ENCODE results near the gene HSP90AB1. TPM values are rescaled to one million over a fixed set of nuclear protein-coding genes. Genes with fewer than 3 reads are reported as not detected.
A peak's percentile ranks its signal among the peaks of the same experiment; 100 is the strongest.

The HSP90AB1 gene
- total and polyA plus RNA-seq, 12 donors: 235 to 1,053 (median 904) TPM

DNA sequence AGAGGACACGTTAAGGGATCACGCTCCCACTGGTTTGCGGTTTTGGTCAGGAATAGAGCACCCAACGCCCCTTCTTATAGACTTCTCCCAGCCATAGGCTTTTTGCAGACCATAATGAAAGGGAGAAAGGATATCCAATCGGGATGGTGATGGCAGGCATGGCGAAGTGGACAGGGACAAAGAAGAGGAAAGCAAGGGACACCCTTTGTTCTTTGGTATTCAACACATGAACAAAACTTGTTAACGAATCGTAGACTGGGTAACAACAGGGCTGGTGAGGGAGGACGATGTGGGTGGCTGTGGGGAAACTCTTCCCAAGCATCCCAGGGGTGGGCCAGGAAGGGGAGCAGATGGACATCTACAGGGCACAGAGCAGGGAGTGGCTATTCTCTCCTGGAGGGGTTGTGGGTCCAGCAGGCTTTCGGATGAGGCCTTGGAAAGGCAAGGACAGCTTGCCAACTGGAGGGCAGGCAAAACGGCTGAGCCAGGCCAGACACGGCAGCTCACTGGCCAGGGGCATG lies 1.4 kb upstream of the HSP90AB1 start:
- no peaks in the 10 kb centered on the region for H3K27me3 ChIP-seq
- TF ChIP-seq, protein P1, sequence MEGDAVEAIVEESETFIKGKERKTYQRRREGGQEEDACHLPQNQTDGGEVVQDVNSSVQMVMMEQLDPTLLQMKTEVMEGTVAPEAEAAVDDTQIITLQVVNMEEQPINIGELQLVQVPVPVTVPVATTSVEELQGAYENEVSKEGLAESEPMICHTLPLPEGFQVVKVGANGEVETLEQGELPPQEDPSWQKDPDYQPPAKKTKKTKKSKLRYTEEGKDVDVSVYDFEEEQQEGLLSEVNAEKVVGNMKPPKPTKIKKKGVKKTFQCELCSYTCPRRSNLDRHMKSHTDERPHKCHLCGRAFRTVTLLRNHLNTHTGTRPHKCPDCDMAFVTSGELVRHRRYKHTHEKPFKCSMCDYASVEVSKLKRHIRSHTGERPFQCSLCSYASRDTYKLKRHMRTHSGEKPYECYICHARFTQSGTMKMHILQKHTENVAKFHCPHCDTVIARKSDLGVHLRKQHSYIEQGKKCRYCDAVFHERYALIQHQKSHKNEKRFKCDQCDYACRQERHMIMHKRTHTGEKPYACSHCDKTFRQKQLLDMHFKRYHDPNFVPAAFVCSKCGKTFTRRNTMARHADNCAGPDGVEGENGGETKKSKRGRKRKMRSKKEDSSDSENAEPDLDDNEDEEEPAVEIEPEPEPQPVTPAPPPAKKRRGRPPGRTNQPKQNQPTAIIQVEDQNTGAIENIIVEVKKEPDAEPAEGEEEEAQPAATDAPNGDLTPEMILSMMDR (IDR thresholded peaks at IDR 0.05): no peak
- H3K27ac ChIP-seq: peak overlapping the region; percentile 93 to 100 (median 98)
- DNase-seq (no peak), ATAC-seq (no peak)
- peak overlapping the region in 9 of 10 donors; percentile 68 to 98 (median 85) for H3K4me3 ChIP-seq
- WGBS, 2 donors: 66 to 67% methylated on average over 12 of the region's 12 CpGs
- H3K36me3 ChIP-seq: peaks cover 0 to 27% (median 19%) of the 10 kb centered on the region in 9 donors
- no peaks in the 10 kb centered on the region for H3K9me3 ChIP-seq
- intact Hi-C loops (cut with DNase I): no loop called here
- H3K4me1 ChIP-seq: peaks cover 9 to 39% (median 32%) of the 10 kb centered on the region in 9 donors

DNA sequence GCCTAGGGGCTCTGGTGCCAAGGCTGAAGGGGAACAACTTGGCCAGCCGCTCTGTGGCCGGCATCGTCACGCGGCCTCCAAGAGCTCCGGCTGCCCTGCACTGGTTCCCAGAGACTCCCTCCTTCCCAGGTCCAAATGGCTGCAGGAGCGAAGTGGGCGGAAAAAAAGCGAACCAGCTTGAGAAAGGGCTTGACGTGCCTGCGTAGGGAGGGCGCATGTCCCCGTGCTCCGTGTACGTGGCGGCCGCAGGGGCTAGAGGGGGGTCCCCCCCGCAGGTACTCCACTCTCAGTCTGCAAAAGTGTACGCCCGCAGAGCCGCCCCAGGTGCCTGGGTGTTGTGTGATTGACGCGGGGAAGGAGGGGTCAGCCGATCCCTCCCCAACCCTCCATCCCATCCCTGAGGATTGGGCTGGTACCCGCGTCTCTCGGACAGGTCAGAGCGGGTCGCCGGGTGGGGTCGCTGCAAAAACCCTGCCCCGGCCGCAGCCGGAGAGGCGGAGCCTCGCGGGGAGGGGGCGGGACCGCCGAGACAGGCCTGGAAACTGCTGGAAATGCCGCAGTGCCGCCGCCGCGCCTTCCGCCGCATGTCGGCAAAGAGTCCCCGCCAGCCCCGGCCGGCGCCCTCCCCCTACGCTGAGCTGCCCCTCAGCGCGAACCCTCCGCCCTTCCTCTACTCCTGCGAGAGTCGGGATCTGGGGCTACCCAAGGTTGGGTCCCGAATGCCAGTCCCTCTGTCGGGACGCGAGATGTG lies 814 bp upstream of the HSP90AB1 start:
- Histone ChIP-seq H3K9me3 (no peaks in the 10 kb centered on the region), H3K4me1 (peaks cover 9 to 45% (median 38%) of the 10 kb centered on the region in 9 donors), H3K4me3 (peak overlapping the region; percentile 68 to 98 (median 86)), H3K36me3 (peaks cover 0 to 34% (median 25%) of the 10 kb centered on the region in 9 donors), H3K27me3 (no peaks in the 10 kb centered on the region), H3K27ac (peak overlapping the region; percentile 93 to 100 (median 98))
- TF ChIP-seq, protein P1 (IDR thresholded peaks at IDR 0.05): peak in 7 of 9 donors; percentile 21 to 66 (median 35)
- ATAC-seq (peak; percentile 79 to 90 (median 80)), DNase-seq (peak; percentile 92 to 93)
- 1% methylated on average over 61 to 62 of the region's 62 CpGs for WGBS, 2 donors
- intact Hi-C loops (cut with DNase I): no loop called here

- intact Hi-C loops (cut with DNase I): no loop called here
- DNase-seq (peak; percentile 70 to 82), ATAC-seq (peak; percentile 40 to 71 (median 58))
- TF ChIP-seq, protein P1 (IDR thresholded peaks at IDR 0.05): no peak
- H3K9me3 ChIP-seq: no peaks in the 10 kb centered on the region
- peak overlapping the region; percentile 68 to 98 (median 86) for H3K4me3 ChIP-seq
- WGBS, 2 donors: 1% methylated on average over 52 of the region's 52 CpGs
- peaks cover 2 to 49% (median 40%) of the 10 kb centered on the region in 9 donors for H3K36me3 ChIP-seq
- H3K27ac ChIP-seq: peak overlapping the region; percentile 93 to 100 (median 98)
- peaks cover 9 to 57% (median 44%) of the 10 kb centered on the region in 9 donors for H3K4me1 ChIP-seq
- H3K27me3 ChIP-seq: no peaks in the 10 kb centered on the region
These were observed 719 bp downstream of the HSP90AB1 start for GRCh38 chr6:44247338-44248302.

- TF ChIP-seq, protein P1 (IDR thresholded peaks at IDR 0.05): no peak
- no peak for ATAC-seq
- Histone ChIP-seq H3K27ac (peak overlapping the region in 6 of 10 donors; percentile 93 to 100 (median 98)), H3K4me1 (peaks cover 9 to 65% (median 48%) of the 10 kb centered on the region in 9 donors), H3K4me3 (peak overlapping the region in 9 of 10 donors; percentile 68 to 98 (median 85)), H3K27me3 (no peaks in the 10 kb centered on the region), H3K9me3 (no peaks in the 10 kb centered on the region), H3K36me3 (peaks cover 2 to 59% (median 50%) of the 10 kb centered on the region in 9 donors)
- WGBS, 2 donors: 27 to 47% methylated on average over 1 of the region's 1 CpG
- intact Hi-C loops (cut with DNase I): no loop called here
- DNase-seq: no peak
These were observed 1.7 kb downstream of the HSP90AB1 start for GRCh38 chr6:44248579-44248978.
